ENCODE measurements around the gene ZBTB8A. TPM values are rescaled to one million over a fixed set of nuclear protein-coding genes. Genes with fewer than 3 reads are reported as not detected.

ZBTB8A gene
- total and polyA plus RNA-seq, 12 donors = 1.3 to 8.3 (median 4.7) TPM

GRCh38 chr1:32644426-32644825 lies 105.2 kb downstream of the ZBTB8A start:
- 41 to 74% (median 63%) methylated on average over 4 of the region's 4 CpGs for WGBS, 4 donors
- Histone ChIP-seq H3K27me3 (no peaks in the 10 kb centered on the region), H3K9me3 (replicated peaks in 1 of 3) (no peaks in the 10 kb centered on the region), H3K4me3 (no peak overlapping the region), H3K36me3 (replicated peaks in 1 of 2) (no peaks in the 10 kb centered on the region), H3K27ac (no peak overlapping the region), H3K4me1 (replicated peaks in 1 of 2) (peaks cover 8 to 23% of the 10 kb centered on the region in 2 donors)
- peak in 1 of 7 donors; percentile 41 for DNase-seq
- intact Hi-C loops (cut with DNase I) = no loop called here
- TF ChIP-seq POLR2A (IDR thresholded peaks at IDR 0.05) (no peak), CTCF (IDR thresholded peaks at IDR 0.05) (no peak)

GRCh38 chr1:32647308-32648134 lies 108.3 kb downstream of the ZBTB8A start:
- TF ChIP-seq POLR2A (IDR thresholded peaks at IDR 0.05) = no peak
- no peak for TF ChIP-seq CTCF (IDR thresholded peaks at IDR 0.05)
- no peak overlapping the region for H3K27ac ChIP-seq
- H3K27me3 ChIP-seq = no peaks in the 10 kb centered on the region
- peaks cover 15 to 36% of the 10 kb centered on the region in 2 donors for H3K4me1 ChIP-seq (replicated peaks in 1 of 2)
- H3K9me3 ChIP-seq (replicated peaks in 1 of 3) = no peaks in the 10 kb centered on the region
- WGBS, 4 donors = 82 to 93% (median 89%) methylated on average over 6 of the region's 6 CpGs
- intact Hi-C loops (cut with DNase I) = no loop called here
- no peak for DNase-seq
- H3K4me3 ChIP-seq = no peak overlapping the region
- peaks cover 0 to 4% of the 10 kb centered on the region in 2 donors for H3K36me3 ChIP-seq (replicated peaks in 1 of 2)

GRCh38 chr1:32650248-32650751 lies 111.1 kb downstream of the ZBTB8A start, which contains the start of gene ZBTB8OS:
ZBTB8OS (minus strand) TSS chr1:32650550; CDS start chr1:32650529, 21 bp downstream.
- 0 to 1% (median 0%) methylated on average over 19 to 21 of the region's 21 CpGs for WGBS, 4 donors
- peak; percentile 90 to 97 (median 96) for DNase-seq
- intact Hi-C loops (cut with DNase I) = no loop called here

More at GRCh38 chr1:32650248-32650751, 111.1 kb downstream of the ZBTB8A start, which contains the start of gene ZBTB8OS:
- peak; percentile 56 to 86 for TF ChIP-seq POLR2A (IDR thresholded peaks at IDR 0.05)
- TF ChIP-seq CTCF (IDR thresholded peaks at IDR 0.05) = no peak
- Histone ChIP-seq H3K27ac (peak within 1 kb of the TSS; percentile 92 to 99 (median 97)), H3K36me3 (replicated peaks in 1 of 2) (peaks cover 0 to 21% of the 10 kb centered on the region in 2 donors), H3K4me3 (peak within 1 kb of the TSS; percentile 62 to 81 (median 70)), H3K27me3 (no peaks in the 10 kb centered on the region), H3K9me3 (replicated peaks in 1 of 3) (no peaks in the 10 kb centered on the region), H3K4me1 (replicated peaks in 1 of 2) (peaks cover 28 to 52% of the 10 kb centered on the region in 2 donors)

Measured in adrenal gland (tissue), 12 donors.